ENCODE results near the gene TMEM126B.

Gene TMEM126B

DNA sequence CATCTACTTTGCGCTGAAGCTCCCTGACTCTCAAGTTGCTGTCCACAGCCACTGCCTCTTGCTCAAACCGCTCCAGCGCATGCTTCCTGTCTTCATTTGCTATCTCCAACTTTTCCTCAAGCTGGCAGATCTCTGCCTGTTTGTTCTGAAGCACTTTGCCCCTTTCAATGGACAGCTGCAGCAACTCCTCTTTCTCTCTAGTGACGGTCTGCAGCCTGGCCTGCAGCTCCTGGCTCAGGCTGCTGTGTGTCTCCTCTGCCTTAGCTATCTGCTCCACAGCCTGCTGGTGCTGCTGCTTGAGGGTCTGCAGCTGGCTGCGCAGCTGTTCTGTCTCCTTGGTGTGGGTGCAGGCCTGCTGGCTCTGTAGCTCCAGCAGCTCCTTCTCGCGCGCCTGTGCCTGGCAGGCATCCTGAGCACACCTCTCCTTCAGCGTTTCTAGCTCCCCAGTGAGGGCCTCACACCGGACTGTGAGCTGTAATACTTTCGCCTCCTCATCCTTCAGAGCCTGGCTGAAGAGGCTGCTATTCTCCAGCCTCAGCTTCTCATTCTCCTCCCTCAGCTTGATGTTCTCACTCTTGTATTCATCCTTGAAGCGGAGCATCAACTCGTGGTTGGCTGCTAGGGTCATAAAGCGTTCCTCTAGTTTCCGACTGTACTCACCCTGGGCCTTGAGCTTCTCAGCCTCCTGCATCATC, 56.9 kb downstream of the TMEM126B start:
- DNase-seq: no peak

DNA sequence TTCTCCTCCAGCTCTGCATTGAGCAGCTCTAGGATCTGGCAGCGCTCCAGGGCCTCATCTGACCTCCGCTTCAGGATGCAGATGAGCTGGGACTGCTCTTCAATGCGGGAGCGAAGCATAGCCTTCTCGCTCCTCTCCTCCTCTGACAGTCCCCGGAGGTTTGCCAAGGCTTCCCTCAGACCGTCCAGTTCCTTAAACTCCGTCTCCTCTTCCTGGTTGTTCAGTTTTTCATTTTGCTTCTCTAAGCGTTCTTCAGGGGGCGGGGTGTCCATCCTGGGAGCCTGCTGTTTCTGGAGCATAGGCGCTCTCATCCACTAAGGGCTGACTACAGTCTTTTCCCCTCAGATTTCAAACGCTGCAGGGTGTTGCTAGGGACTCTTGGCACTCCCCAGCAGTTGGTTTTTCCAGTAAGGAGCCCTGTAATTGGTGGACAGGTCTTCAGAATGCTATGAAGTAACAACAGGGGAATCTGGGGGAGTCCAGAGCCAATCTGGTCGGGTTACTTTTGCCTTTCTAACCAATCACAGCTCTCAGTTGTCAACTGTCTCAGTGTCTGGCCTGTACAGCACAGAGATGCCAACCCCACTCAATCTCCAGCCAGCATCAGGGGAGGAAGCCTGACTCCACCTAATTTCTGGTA, 57.5 kb downstream of the TMEM126B start, which contains the start of gene CCDC89:
Gene CCDC89 (minus strand): TSS at position 376 of the 640 bp plus-strand sequence. CDS start 65 bp downstream, at position 311.
- no peak for DNase-seq
